ENCODE data around the gene ZNF689.

DNA sequence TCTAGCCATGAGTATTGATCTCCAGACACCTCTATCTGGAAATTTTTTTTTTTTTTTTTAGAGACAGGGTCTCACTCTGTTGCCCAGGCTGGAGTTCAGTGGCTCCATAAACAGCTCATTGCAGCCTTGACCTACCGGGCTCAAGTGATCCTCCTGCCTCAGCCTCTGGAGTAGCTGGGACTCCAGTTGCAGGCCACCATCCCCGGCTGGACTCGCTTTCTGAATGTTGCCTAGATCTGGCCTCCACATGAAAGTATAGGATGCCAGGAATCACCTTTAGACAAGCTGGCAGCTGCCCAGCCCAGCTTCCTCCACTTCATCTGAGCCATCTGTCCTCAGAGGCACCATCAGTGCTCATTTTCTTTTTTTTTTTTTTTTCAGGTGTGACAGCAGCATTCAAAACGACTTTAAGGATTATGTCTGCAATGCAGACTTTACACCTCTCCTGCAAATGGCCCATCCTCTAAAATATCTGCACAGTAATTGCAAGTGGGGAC, 34.2 kb upstream of the ZNF689 start:
- TF ChIP-seq, protein P1, sequence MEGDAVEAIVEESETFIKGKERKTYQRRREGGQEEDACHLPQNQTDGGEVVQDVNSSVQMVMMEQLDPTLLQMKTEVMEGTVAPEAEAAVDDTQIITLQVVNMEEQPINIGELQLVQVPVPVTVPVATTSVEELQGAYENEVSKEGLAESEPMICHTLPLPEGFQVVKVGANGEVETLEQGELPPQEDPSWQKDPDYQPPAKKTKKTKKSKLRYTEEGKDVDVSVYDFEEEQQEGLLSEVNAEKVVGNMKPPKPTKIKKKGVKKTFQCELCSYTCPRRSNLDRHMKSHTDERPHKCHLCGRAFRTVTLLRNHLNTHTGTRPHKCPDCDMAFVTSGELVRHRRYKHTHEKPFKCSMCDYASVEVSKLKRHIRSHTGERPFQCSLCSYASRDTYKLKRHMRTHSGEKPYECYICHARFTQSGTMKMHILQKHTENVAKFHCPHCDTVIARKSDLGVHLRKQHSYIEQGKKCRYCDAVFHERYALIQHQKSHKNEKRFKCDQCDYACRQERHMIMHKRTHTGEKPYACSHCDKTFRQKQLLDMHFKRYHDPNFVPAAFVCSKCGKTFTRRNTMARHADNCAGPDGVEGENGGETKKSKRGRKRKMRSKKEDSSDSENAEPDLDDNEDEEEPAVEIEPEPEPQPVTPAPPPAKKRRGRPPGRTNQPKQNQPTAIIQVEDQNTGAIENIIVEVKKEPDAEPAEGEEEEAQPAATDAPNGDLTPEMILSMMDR (IDR thresholded peaks at IDR 0.05): no peak
- TF ChIP-seq POLR2AphosphoS5 (IDR thresholded peaks at IDR 0.05) (no peak), POLR2A (IDR thresholded peaks at IDR 0.05) (no peak)
